Neuronal stem cell (in vitro differentiated cells): Measurements from ENCODE around the gene B3GALT6.

ENCODE experiments used
- DNase-seq: peaks from one replicate; pipeline ENCODE4 v3.0.0-alpha.2; 2013; ENCODE audit warnings: low spot score
- H2AFZ ChIP-seq: one replicate; pipeline ENCODE4 v1.6.1; 2013; ENCODE audit warnings: mild to moderate bottlenecking, low read length, inconsistent platforms
- H2AK5ac ChIP-seq: 2 replicates; pipeline ENCODE4 v1.6.1; 2013; ENCODE audit warnings: low read depth, mild to moderate bottlenecking, inconsistent platforms, low read length, moderate library complexity, mixed read lengths
- H2BK120ac ChIP-seq: 2 replicates; pipeline ENCODE4 v1.6.1; 2013; ENCODE audit warnings: low read depth, mild to moderate bottlenecking, inconsistent platforms, low read length, moderate library complexity, mixed read lengths
- H2BK12ac ChIP-seq: one replicate; pipeline ENCODE4 v1.6.1; 2013; ENCODE audit warnings: low read length, inconsistent platforms
- H2BK15ac ChIP-seq: 2 replicates; pipeline ENCODE4 v1.6.1; 2013; ENCODE audit warnings: mild to moderate bottlenecking, low read length, inconsistent platforms, mixed read lengths
- H2BK5ac ChIP-seq: one replicate; pipeline ENCODE4 v1.6.1; 2013; ENCODE audit warnings: inconsistent platforms, mild to moderate bottlenecking, low read length, moderate library complexity
- H3K14ac ChIP-seq: one replicate; pipeline ENCODE4 v1.6.1; 2013; ENCODE audit warnings: low read length, inconsistent platforms
- H3K18ac ChIP-seq: 2 replicates; pipeline ENCODE4 v1.6.1; 2013; ENCODE audit warnings: low read length, inconsistent platforms
- H3K23ac ChIP-seq: 2 replicates; pipeline ENCODE4 v1.6.1; 2013; ENCODE audit warnings: low read depth, mild to moderate bottlenecking, mixed read lengths, low read length, inconsistent platforms; ENCODE audit not compliant: poor library complexity
- H3K27ac ChIP-seq: replicated peaks from 3 replicates; pipeline ENCODE4 v1.5.1; 2013; ENCODE audit warnings: low read length, inconsistent platforms
- H3K27me3 ChIP-seq, 3 experiments: 2 replicates each; pipeline ENCODE4 v1.6.1; 2013; ENCODE audit warnings: low read length in 3 of 3, mild to moderate bottlenecking in 2 of 3, inconsistent platforms in 1 of 3, low read depth in 1 of 3, mixed read lengths in 1 of 3, moderate library complexity in 1 of 3; ENCODE audit not compliant: control insufficient read depth in 3 of 3, insufficient read depth in 3 of 3
- H3K36me3 ChIP-seq, 2 donors: replicated peaks in 1 of 2; 2 replicates each; pipeline ENCODE4 v1.6.1; 2013; ENCODE audit warnings: low read length in 2 of 2; ENCODE audit not compliant: control insufficient read depth in 2 of 2, insufficient read depth in 2 of 2
- H3K4ac ChIP-seq: 2 replicates; pipeline ENCODE4 v1.6.1; 2013; ENCODE audit warnings: inconsistent platforms, mild to moderate bottlenecking, low read length, moderate library complexity
- H3K4me1 ChIP-seq, 2 donors: 1 replicate in 1 of 2; 2 replicates in 1 of 2; pipeline ENCODE4 v1.6.1; 2013; ENCODE audit warnings: low read length in 2 of 2, low read depth in 1 of 2; ENCODE audit not compliant: control insufficient read depth in 2 of 2, insufficient read depth in 1 of 2
- H3K4me2 ChIP-seq: one replicate; pipeline ENCODE4 v1.6.1; 2013; ENCODE audit warnings: mild to moderate bottlenecking, low read length, inconsistent platforms; ENCODE audit not compliant: insufficient read depth, poor library complexity, severe bottlenecking
- H3K4me3 ChIP-seq, 2 donors: 2 replicates each; pipeline ENCODE4 v1.5.1; 2013; ENCODE audit warnings: low read length in 2 of 2, mild to moderate bottlenecking in 2 of 2, inconsistent platforms in 1 of 2, moderate library complexity in 1 of 2
- H3K79me1 ChIP-seq: one replicate; pipeline ENCODE4 v1.6.1; 2013; ENCODE audit warnings: low read depth, mild to moderate bottlenecking, inconsistent platforms, low read length, moderate library complexity
- H3K9ac ChIP-seq: one replicate; pipeline ENCODE4 v1.6.1; 2013; ENCODE audit warnings: mild to moderate bottlenecking, low read depth, low read length, inconsistent platforms; ENCODE audit not compliant: poor library complexity
- H3K9me3 ChIP-seq, 2 donors: replicated peaks in 1 of 2; 2 replicates each; pipeline versions ENCODE3 to v1.6.1; 2013; ENCODE audit warnings: low read length in 2 of 2, mild to moderate bottlenecking in 2 of 2, inconsistent platforms in 1 of 2, low read depth in 1 of 2, mixed read lengths in 1 of 2, moderate library complexity in 1 of 2; ENCODE audit not compliant: control insufficient read depth in 2 of 2, insufficient read depth in 1 of 2
- H4K8ac ChIP-seq: one replicate; pipeline ENCODE4 v1.6.1; 2013; ENCODE audit warnings: low read depth, mild to moderate bottlenecking, inconsistent platforms, low read length, moderate library complexity
- H4K91ac ChIP-seq: one replicate; pipeline ENCODE4 v1.6.1; 2013; ENCODE audit warnings: low read length, low read depth, mild to moderate bottlenecking, inconsistent platforms; ENCODE audit not compliant: poor library complexity
- WGBS, 2 donors: extraction: QIAGEN DNeasy Blood & Tissue Kit; methylation state at CpG; one replicate each; pipeline ENCODE4 v1.1.7; 2013; ENCODE audit warnings: missing lambda C conversion rate in 2 of 2, mixed read lengths in 1 of 2; ENCODE audit not compliant: insufficient read length in 2 of 2, insufficient replicate concordance in 1 of 2; ENCODE audit errors: extremely low coverage in 2 of 2; 5-methylcytosine and 5-hydroxymethylcytosine counted together

B3GALT6 gene

GRCh38 chr1:1202831-1203560 is 29.0 kb upstream of the B3GALT6 start:
- no peak overlapping the region for H3K4me2 ChIP-seq
- no peak overlapping the region for H3K4ac ChIP-seq
- peaks cover 3% of the 10 kb centered on the region for H3K79me1 ChIP-seq
- H3K18ac ChIP-seq, result peak overlapping the region; percentile 52
- peak overlapping the region; percentile 89 for H3K23ac ChIP-seq
- H3K4me1 ChIP-seq, result peaks cover 8 to 14% of the 10 kb centered on the region in 2 donors
- no peak overlapping the region for H3K14ac ChIP-seq
- peak overlapping the region in 1 of 2 donors; percentile 21 for H3K4me3 ChIP-seq
- peak overlapping the region; percentile 84 for H2BK12ac ChIP-seq
- no peaks in the 10 kb centered on the region for H3K36me3 ChIP-seq
- H3K9ac ChIP-seq, result no peak overlapping the region
- peak overlapping the region; percentile 89 for H2BK15ac ChIP-seq
- no peak overlapping the region for H3K27ac ChIP-seq
- no peak overlapping the region for H2BK5ac ChIP-seq
- H4K91ac ChIP-seq, result no peak overlapping the region
- H2AK5ac ChIP-seq, result peak overlapping the region; percentile 83
- peaks cover 0 to 39% (median 28%) of the 10 kb centered on the region in 3 experiments for H3K27me3 ChIP-seq
- DNase-seq, result no peak
- no peak overlapping the region for H2BK120ac ChIP-seq
- no CpG with 5 or more reads among the region's 27 CpGs for WGBS, 2 donors
- H3K9me3 ChIP-seq, result no peaks in the 10 kb centered on the region
- H4K8ac ChIP-seq, result no peak overlapping the region
- H2AFZ ChIP-seq, result no peak overlapping the region

- Histone ChIP-seq H4K91ac (no peak overlapping the region), H2AK5ac (peak overlapping the region; percentile 83), H3K23ac (peak overlapping the region; percentile 34), H2AFZ (no peak overlapping the region), H3K4me3 (no peak overlapping the region), H3K4me2 (no peak overlapping the region), H3K9me3 (no peaks in the 10 kb centered on the region), H2BK5ac (peak overlapping the region; percentile 39), H3K36me3 (no peaks in the 10 kb centered on the region), H3K79me1 (peaks cover 3% of the 10 kb centered on the region), H2BK120ac (no peak overlapping the region), H3K27me3 (peaks cover 0 to 39% (median 28%) of the 10 kb centered on the region in 3 experiments), H3K4ac (no peak overlapping the region), H3K4me1 (peaks cover 8 to 18% of the 10 kb centered on the region in 2 donors), H2BK12ac (peak overlapping the region; percentile 73), H3K27ac (no peak overlapping the region), H3K9ac (no peak overlapping the region), H3K14ac (peak overlapping the region; percentile 56), H4K8ac (no peak overlapping the region), H2BK15ac (peak overlapping the region; percentile 89), H3K18ac (peak overlapping the region; percentile 64)
- no CpG with 5 or more reads among the region's 49 CpGs for WGBS, 2 donors
- DNase-seq, result no peak
These were observed 28.2 kb upstream of the B3GALT6 start for GRCh38 chr1:1203561-1204424.

- no peak overlapping the region for H2AFZ ChIP-seq
- no peaks in the 10 kb centered on the region for H3K36me3 ChIP-seq
- peak overlapping the region; percentile 8 for H3K18ac ChIP-seq
- H2AK5ac ChIP-seq, result peak overlapping the region; percentile 96
- peaks cover 3% of the 10 kb centered on the region for H3K79me1 ChIP-seq
- H3K4me3 ChIP-seq, result no peak overlapping the region
- peak overlapping the region; percentile 39 for H2BK5ac ChIP-seq
- H2BK120ac ChIP-seq, result no peak overlapping the region
- peaks cover 8 to 17% of the 10 kb centered on the region in 2 donors for H3K4me1 ChIP-seq
- no peak overlapping the region for H4K91ac ChIP-seq
- H4K8ac ChIP-seq, result no peak overlapping the region
- H3K4me2 ChIP-seq, result no peak overlapping the region
- WGBS, 2 donors, result no CpG with 5 or more reads among the region's 8 CpGs
- H3K9me3 ChIP-seq, result no peaks in the 10 kb centered on the region
- peaks cover 0 to 39% (median 28%) of the 10 kb centered on the region in 3 experiments for H3K27me3 ChIP-seq
- no peak overlapping the region for H3K27ac ChIP-seq
- DNase-seq, result no peak
- H3K23ac ChIP-seq, result no peak overlapping the region
- H3K4ac ChIP-seq, result no peak overlapping the region
- no peak overlapping the region for H2BK12ac ChIP-seq
- H3K9ac ChIP-seq, result no peak overlapping the region
- peak overlapping the region; percentile 89 for H2BK15ac ChIP-seq
- H3K14ac ChIP-seq, result peak overlapping the region; percentile 56
These were observed 27.6 kb upstream of the B3GALT6 start for GRCh38 chr1:1204425-1204920.
